Measurements from ENCODE around the gene UCN2.
"Not testable (repeated sequence)": the region's sequence is repeated elsewhere in the genome, so short reads cannot be mapped to it uniquely, and the experiment has no call there.

The UCN2 gene

GRCh38 chr3:48560648-48561018 lies 2.9 kb downstream of the UCN2 start:
- DNase-seq: no peak

- DNase-seq: no peak
These were observed 5.0 kb downstream of the UCN2 start for GRCh38 chr3:48558493-48559134.

GRCh38 chr3:48556796-48557626 lies 6.6 kb downstream of the UCN2 start, which contains the start of gene PFKFB4:
TSS of gene PFKFB4 (minus strand) at chr3:48556803. CDS start at chr3:48556777, 26 bp downstream.
- DNase-seq: peak; percentile 99

GRCh38 chr3:48555949-48556795 lies 7.4 kb downstream of the UCN2 start:
- no peak for DNase-seq

GRCh38 chr3:48555231-48555948 lies 8.2 kb downstream of the UCN2 start:
- no peak for DNase-seq

GRCh38 chr3:48553886-48554845 lies 9.4 kb downstream of the UCN2 start:
- no peak for DNase-seq

- no peak for DNase-seq
These were observed 10.2 kb downstream of the UCN2 start for GRCh38 chr3:48553361-48553760.

- no peak for DNase-seq
These were observed 11.2 kb downstream of the UCN2 start for GRCh38 chr3:48552111-48552951.

GRCh38 chr3:48551651-48552050 lies 11.9 kb downstream of the UCN2 start:
- DNase-seq: not testable (repeated sequence)

- peak; percentile 76 for DNase-seq
These were observed 14.6 kb downstream of the UCN2 start for GRCh38 chr3:48548729-48549705.

- DNase-seq: no peak
These were observed 15.5 kb downstream of the UCN2 start for GRCh38 chr3:48548126-48548525.

- DNase-seq: no peak
These were observed 17.3 kb downstream of the UCN2 start for GRCh38 chr3:48546203-48546829.

- DNase-seq: no peak
These were observed 19.4 kb downstream of the UCN2 start for GRCh38 chr3:48544141-48544540.

GRCh38 chr3:48543271-48543866 lies 20.2 kb downstream of the UCN2 start:
- no peak for DNase-seq

GRCh38 chr3:48538451-48538850 lies 25.1 kb downstream of the UCN2 start:
- no peak for DNase-seq

- DNase-seq: no peak
These were observed 26.8 kb downstream of the UCN2 start for GRCh38 chr3:48536785-48537184.

GRCh38 chr3:48536116-48536515 lies 27.5 kb downstream of the UCN2 start:
- DNase-seq: no peak

- DNase-seq: no peak
These were observed 28.0 kb downstream of the UCN2 start for GRCh38 chr3:48535578-48535977.
